Right kidney (tissue), 1 donor: ENCODE data around the gene COPB1.

ENCODE experiments used
- DNase-seq: peaks from one replicate; pipeline ENCODE4 v3.0.0-alpha.2; 2016

Gene COPB1

DNA sequence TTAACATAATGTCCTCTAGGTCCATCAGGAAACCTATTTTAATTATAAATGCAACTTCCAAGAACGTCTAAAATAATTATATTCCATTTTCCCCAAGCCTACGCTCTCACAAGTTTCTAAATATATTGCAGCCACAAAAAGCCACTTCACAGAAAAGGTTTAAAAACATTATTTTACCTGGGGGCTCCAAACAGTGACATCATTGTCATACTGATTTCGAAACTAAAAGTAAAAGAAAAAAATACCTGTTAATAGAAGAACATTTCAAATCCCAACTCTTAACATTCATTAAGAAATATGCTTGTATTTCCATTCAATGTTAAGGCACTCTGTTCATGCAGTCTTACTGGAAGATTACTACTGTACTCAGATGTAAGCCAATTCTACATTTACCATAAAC, 19.2 kb upstream of the COPB1 start:
- DNase-seq, result no peak

DNA sequence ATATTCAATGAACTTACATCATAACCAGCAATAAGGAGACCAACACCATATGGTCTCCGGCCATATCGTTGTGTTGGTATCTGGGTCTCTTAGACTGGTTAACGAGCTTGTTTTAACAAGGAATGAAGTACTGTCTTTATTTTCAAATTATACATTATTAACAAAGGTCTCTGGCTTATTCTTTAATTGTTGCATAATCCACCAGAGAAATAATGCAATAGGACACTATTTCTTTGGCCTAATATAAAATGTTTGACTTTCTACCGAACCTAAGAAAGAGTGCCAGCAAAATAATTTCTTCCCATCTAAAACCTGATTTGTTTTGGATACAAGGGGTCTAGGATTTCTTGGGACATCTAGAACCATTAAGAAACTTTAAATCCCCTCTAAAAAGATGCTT, 14.2 kb upstream of the COPB1 start:
- DNase-seq, result no peak

DNA sequence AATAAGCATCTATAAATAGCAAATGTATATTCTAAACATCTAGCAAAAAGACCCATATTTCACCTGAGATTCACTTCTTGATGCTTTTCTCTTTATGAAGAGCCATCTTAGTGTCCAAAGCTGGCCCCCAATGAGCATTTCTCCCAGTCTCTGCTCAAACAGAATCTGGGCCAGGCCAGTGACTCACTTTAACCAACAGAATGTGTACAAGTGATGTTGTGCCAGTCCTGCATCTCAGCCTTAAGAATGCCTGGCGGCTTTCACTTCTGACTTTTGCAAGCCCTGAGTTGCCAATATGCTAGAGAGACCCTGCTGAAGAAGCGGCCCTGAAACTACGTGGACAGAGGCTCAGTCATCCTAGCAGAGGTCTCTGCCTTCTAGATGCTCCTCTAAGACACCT, 6.9 kb upstream of the COPB1 start:
- no peak for DNase-seq

DNA sequence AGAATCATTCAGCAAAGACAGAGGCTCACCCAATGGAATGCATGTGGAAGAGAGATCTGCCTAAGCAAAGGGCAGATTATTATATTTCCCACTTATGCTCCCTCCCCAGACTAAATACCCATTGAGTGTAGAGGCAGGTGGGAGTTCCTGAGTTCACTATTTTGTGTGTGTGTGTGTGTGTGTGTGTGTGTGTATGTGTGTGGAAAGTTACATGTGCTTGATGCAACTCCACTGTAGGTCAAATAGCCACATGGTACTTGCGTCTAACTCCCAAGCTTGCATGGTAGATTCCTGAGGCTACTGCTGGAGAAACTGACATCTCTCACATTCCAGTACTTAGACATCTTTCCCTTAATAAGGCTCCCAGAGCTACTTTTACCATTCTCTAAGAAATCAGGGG, 3.4 kb upstream of the COPB1 start:
- DNase-seq, result no peak

DNA sequence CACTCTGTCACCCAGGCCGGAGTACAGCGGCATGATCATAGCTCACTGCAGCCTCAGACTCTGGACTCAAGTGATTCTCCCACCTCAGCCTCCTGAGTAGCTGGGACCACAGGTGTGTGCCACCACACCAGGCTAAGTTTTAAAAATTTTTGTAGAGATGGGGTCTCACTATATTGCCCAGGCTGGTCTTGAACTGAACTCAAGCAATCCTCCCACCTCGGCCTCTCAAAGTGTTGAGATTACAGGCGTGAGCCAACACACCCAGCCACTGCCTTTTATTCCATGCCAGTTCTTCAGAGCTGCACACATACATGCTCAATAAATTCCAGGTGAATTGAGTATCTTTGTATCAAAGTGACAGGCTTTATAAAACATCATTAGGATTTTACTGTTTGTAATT, 2.4 kb upstream of the COPB1 start:
- DNase-seq, result no peak

DNA sequence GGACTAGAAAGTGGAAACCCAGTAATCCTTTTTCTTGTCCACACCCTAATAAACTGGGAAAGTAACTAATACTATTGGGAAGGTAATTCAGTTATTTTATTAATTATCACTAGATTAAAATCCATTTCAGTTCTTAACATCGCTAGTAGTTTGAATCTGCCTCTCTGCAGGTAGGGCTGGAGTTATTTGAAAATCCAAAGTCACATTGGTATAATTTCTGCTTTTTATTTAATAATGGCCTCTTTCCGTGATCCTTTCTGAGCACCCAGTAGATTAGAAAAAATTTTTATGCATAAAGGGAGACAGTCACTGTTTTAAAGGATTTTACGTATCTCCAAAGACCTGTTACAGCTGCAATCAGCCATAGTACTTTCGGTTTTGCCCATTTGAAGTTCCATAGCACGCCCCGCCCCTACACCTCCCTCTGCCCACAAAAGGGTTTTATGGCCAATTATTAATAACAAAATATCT, 605 bp upstream of the COPB1 start:
- peak; percentile 59 for DNase-seq

DNA sequence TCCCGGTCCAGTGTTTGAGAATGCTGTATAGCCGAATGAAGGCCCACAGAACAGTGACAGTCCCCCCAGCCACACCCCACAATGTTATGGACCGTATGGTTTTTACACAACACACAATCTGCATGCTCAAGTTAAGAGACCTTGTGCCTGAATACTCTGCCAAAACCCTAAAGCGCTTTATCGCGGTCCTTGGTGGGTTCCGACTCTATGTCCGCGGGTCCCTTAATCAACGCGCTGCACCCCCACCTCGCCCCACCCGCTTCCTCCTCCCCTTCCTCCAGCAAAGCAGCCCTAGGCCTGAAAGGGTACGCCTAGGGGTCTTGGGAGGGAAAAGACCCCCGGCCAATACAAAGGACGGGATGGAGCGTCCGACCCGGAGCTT, 442 bp downstream of the COPB1 start:
- peak; percentile 22 for DNase-seq

DNA sequence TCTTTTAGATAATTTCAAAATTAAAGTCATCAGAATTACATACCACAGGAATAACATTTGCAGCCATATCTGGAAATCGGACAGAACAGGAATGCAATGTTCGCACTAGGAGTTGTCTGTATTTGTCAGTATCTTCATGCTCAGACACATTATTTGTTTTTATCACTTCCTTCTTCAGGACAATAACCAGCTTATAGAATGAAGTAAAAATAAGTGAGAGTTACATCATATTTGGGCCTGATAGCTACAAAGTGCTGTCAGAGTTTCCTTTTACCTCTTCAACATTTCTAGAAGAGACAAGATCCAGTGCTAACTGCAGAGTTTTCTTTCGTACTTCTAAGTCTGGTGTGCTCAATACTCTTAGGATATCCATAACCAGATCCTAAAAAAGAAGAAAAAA, 18.9 kb downstream of the COPB1 start:
- no peak for DNase-seq

DNA sequence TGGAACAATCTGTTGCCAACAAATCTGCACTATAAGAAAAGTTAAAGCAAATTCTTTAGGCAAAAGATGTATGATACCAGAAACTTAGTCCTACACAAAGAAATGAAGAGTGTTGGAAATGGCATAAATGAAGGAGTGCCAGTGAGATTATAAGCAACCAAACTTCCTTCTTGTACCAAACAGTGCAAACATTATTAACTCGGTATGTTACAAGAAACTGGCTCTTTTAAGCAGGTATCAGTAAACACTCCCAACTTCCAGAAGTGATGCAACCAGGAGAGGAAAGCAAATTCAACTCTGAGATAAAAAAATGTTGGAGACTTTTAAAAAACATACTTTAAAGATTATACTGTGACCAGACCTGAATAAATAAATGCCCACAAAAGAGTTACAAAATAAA, 28.5 kb downstream of the COPB1 start:
- DNase-seq, result no peak

DNA sequence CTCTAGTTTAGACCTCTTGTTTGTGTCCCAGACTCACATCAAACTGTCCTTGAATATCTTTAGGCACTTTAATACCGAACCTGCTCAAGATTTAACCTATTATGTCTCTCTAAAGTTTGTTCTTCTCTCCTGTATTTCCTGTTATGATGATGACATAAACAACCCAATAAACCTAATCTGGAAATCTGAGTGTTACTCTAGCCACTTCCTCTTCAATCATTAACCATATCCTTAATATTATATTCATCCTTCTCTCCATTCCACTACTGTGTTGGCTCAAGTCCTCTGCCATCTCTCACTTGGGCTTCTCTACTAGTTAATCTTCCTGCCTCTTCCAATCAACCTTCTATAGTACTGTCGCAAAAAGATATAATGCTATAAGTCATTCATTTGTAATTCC, 36.0 kb downstream of the COPB1 start:
- no peak for DNase-seq

DNA sequence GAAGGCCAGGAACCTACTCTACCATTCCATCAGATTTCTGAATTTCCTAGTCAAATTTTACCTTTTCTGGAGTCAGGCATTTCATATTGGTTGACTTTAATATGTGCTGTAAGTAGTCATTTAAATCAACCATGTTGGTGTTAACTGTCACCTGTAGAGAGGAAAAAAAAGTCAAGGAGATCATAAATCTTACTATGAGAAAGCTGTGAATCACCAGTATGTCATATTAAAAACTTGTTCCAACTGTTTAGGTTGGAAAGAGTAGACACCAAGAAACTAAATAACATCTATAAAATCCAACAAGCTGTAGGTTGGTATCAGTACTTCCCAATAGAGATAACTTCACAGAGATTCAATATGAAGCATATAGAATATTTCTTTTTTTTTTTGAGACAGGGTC, 39.5 kb downstream of the COPB1 start:
- DNase-seq, result no peak

DNA sequence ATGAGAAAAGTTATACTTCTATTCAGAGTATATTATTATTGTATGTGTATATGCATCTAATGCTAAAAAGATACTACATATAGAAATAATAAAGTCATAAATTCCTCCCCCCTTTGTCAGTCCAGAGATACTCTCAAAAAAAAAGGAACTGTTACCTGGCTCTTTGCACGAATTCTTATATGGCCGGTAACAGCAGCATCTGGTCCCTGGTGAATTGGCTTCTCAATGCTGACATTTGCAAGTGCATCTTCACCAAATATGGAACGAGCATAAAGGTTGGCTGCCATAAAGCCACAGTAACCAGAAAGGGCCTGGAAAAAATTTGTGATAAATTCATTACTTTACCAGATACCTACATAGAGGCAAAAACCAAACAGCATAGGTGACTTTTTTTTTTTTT, 41.2 kb downstream of the COPB1 start:
- DNase-seq, result no peak

DNA sequence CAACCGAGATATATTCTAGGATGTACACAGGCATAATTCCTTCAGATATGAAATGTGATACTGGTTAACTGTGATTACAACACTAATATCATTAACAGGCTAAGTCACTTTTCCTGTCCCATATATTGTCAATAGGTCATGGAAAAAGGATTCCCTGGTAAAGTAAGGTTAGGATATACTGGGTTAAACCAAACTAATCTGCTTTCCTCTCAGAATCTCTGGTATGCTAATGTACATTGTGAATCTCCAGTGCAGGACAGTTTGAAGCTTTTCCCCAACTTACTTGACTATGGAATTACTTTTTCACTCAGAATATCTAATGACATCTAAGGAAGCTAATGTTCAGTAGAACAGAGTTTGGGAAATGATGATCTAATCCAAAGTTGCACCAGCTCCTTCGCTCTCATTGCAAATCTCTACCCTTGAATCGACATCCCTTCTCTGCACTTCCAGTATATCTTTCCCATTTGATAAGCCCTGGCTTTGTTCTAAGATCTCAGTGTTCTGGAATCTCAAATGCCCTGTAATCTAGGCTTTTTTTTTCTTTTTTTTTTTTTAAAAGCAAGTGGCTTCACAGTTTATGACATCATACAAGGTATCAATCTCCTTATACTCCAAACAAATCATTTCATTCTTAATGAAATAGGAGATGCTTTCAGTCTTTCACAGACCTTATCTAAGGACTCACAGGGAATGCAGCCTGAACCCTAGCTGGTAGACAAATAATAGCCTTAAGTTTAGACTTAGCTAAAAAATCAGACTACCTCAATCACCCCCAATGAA, 43.8 kb downstream of the COPB1 start:
- no peak for DNase-seq

DNA sequence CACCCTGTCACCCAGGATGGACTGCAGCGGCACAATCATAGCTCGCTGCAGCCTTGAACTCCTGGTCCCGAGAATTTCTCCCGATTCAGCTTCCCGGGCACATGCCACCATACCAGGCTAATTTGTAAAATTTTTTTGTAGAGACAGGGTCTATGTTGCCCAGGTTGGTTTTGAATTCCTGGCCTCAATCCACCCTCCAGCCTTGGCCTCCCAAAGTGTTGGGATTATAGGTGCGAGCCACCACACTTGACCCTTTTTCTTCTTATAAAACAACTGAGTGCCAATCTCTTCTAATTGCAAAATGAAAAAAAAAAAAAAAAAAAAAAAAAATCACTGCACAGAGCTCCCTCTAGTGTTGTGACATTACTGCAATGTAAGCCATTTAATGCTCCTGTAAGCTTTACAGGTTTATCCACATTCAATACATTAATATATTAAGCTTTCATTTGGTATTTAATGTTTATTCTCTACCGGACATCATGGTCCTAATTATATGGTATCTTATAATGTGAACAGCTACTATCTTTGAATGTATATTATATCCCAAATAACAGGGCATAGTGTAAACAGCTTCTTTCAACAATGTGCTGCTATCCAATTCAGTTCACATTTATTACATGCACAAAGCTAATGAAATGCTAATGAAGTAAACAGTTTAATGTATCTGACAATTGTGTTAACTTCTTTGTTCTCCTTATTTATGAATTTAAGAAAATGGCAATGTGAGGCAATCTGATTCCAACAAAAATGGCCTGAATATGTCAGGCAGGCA, 44.6 kb downstream of the COPB1 start:
- DNase-seq, result peak; percentile 26

DNA sequence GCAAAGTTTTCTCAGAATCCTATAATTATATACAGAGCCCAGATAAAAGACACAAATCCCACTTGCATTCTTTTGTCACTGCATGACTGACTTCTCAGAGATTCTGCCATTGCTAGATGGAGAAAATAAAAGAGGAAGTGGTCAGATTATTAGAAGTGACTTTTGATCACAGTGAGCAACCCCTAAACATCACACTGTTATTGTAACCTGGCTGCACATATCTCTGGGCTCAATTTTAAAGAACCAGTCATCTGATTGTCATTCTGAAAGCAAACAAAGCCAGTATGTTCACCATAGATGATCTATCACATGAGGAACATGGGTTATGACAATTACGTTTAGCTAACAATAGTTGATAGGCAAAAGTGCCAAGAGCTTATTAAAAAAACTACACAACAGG, 47.8 kb downstream of the COPB1 start:
- DNase-seq, result no peak

DNA sequence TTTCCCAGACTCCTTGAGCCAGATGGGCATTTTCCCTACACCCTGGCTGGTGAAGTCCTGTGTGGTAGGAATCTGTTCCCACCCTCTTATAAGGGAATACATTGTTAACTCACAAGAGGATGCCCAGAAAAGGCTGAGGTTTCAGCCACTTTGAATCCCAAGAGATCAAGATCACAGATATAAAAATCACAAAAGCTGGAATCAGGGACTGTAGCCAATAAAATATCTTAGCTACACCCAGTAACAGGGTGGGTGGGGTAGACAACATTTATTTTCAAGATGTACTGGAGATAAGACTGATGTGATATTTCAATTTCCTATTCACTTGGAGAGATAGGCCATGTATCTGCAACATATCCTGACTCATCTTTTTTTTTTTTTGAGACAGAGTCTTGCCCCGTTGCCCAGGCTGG, 50.3 kb downstream of the COPB1 start:
- no peak for DNase-seq

DNA sequence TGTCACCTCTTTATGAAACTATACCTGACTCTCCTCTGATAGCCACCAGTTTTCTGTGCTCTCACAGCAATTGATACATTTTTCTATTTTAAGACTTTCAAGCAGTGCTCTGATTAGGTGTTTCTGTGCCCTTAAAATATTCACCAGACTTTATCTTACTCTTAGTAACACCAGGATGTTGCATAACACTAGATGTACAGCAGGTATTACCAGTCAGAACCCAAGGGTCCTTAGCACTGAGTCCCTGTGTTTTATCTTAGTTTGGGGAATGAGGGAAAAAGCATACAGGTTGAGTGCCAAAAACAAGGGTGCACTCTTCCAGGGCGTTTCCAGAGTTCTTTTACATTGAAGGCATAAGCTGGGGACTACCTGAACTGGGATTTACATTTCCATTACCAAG, 51.4 kb downstream of the COPB1 start:
- no peak for DNase-seq

DNA sequence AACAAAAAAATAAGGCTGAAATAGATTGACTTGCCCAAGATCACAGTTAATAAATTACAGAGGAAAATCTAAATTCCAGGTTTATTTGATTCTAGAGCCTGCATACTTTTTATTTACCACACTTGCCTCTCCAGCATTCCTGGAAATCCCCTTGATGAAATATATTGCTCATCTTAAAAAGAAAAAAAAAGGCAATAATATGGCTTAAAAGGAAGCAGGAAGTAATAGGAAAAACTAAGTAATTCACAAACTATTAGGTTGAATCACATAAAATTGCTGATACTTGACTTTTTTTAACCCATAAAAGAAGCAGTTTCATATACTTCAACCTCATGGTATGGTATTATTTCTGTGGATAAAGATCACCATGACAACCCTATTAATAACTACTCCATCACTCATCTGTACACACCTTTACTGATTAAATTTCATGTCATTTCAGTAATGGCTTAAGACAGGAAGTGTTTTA, 52.9 kb downstream of the COPB1 start:
- DNase-seq, result no peak

DNA sequence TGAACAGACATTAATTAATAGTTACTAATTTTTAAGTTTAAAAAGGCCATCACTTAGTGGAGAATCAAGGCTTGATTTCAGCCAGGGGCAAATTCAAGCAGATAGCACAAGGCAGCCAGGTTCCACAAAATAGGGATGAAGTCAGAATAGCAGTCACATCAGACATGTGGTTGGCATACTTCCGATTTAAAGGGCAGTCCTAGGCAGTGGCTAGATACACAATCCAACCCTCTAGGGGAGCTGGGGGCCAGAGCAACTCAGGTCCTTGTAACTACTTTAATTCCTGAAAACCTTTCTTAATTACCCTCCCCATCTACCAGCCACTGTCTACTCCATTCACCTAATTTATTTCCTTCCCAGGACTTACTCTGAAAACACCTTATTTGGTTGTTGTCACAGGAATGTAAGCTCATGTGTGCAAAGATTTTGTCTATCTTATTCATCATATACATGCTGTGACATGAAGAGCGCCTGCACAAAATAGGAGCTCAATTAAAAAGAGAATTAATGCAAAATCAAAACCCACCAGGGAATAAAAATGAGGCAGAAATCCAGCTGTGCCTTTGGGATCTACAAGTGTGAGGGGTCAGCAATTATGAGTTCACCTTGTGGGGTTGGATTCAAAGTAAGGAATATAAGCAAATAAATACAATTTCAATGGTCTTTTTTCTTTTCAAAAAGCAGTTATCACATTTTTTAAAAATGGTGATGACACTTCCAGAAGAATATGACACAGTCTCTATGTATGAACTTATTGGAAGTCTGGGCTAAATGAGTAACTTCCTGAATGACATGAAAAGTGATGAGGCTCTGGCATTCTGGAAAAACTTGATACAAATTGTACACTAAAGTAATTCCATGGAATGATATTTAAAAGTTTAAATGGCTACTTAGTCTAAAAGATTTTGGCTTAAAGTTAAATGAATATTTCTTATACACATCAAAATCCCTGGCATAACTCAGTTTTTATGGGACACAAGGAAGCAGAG, 53.8 kb downstream of the COPB1 start:
- no peak for DNase-seq

DNA sequence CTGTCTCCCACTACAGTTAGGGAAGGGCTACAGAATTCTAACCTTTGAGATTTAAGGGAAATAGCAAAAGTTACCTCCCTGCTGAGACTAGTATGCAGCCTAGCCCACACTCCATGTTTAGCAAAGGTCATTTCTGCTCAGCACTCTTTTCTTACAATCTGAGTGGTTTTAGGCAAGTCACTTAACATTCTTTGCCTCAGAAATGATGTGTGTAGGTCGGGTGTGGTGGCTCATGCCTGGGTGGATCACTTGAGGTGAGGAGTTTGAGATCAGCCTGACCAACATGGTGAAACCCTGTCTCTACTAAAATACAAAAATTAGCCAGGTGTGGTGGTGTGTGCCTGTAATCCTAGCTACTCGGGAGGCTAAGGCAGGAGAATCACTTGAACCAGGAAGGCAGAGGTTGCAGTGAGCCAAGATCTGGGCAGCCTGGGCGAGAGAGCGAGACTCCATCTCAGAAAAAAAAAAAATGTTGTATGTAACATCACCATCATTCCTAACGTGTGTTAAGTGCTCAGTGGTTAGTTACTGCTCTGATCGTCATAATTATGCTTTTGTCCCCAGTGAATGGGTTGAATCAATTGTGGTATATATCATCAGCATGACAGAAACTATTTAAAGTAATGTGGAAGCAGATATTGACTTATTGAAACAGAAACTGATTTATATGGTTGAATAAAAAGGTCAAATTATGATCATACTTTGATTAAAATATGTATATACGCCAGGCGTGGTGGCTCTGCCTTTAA, 55.0 kb downstream of the COPB1 start:
- DNase-seq, result no peak

DNA sequence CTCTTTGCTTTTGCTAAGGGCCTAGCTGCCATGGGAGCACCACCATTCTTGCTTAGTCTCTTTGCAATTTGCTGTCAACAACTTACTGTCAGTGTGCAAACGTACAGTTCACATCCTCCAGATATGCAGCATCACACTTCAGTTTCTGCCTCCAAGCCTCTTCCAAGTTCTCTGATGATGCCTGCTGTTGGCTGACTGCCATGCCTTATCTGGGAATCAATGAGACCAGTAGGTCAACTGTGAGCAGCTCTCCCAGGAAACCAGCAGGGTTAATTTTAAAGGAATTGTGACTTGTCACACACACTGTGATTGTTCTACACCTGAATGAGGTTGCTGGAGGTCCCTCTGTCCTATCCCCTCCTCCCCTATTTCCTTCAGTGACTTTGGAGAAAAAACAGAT, 56.0 kb downstream of the COPB1 start:
- no peak for DNase-seq
